Hepatocyte (in vitro differentiated cells): ENCODE data around the gene SERF1A. TPM values are rescaled to one million over a fixed set of nuclear protein-coding genes. Genes with fewer than 3 reads are reported as not detected.
"Not testable (repeated sequence)": the region's sequence is repeated elsewhere in the genome, so short reads cannot be mapped to it uniquely, and the experiment has no call there.

Experiments
- DNase-seq: peaks from one replicate; pipeline ENCODE4 v3.0.0-alpha.2; 2016; ENCODE audit warnings: low spot score
- H2AFZ ChIP-seq: fragments of 200-600 bp; sonication (generic); 2 replicates; pipeline ENCODE4 v1.6.0; 2016; ENCODE audit warnings: antibody characterized with exemption, mild to moderate bottlenecking
- H3K27ac ChIP-seq: fragments of 200-600 bp; sonication (generic); 2 replicates; pipeline ENCODE4 v1.5.1; 2016; ENCODE audit warnings: mild to moderate bottlenecking
- H3K27me3 ChIP-seq: fragments of 200-600 bp; sonication (generic); 2 replicates; pipeline ENCODE4 v1.6.1; 2016
- H3K36me3 ChIP-seq: fragments of 200-600 bp; sonication (generic); replicated peaks from 2 replicates; pipeline ENCODE4 v1.5.1; 2016; ENCODE audit warnings: low read depth; ENCODE audit not compliant: insufficient read depth
- H3K4me1 ChIP-seq: fragments of 200-600 bp; sonication (generic); 2 replicates; pipeline ENCODE4 v1.5.1; 2016; ENCODE audit warnings: mild to moderate bottlenecking, moderate library complexity; ENCODE audit not compliant: insufficient read depth
- H3K4me2 ChIP-seq: fragments of 200-600 bp; sonication (generic); 2 replicates; pipeline ENCODE4 v1.6.0; 2016
- H3K4me3 ChIP-seq: fragments of 200-600 bp; sonication (generic); 2 replicates; pipeline ENCODE4 v1.5.1; 2016; ENCODE audit warnings: mild to moderate bottlenecking
- H3K79me2 ChIP-seq: fragments of 200-600 bp; sonication (generic); 2 replicates; pipeline ENCODE4 v1.6.0; 2017; ENCODE audit warnings: mild to moderate bottlenecking
- H3K9me2 ChIP-seq: fragments of 200-600 bp; sonication (generic); replicated peaks from 2 replicates; pipeline ENCODE4 v1.6.0; 2017; ENCODE audit warnings: mild to moderate bottlenecking; ENCODE audit not compliant: insufficient read depth
- H3K9me3 ChIP-seq: fragments of 200-600 bp; sonication (generic); 2 replicates; pipeline ENCODE4 v1.5.1; 2016; ENCODE audit warnings: low read depth, mild to moderate bottlenecking
- H4K20me1 ChIP-seq: fragments of 200-600 bp; sonication (generic); 2 replicates; pipeline ENCODE4 v1.6.0; 2016; ENCODE audit warnings: mild to moderate bottlenecking; ENCODE audit not compliant: insufficient read depth, poor library complexity, severe bottlenecking
- WGBS: methylation state at CpG from one replicate; pipeline ENCODE4 v1.1.6; 2016; ENCODE audit warnings: low lambda C conversion rate; ENCODE audit errors: missing lambda C conversion rate; 5-methylcytosine and 5-hydroxymethylcytosine counted together
- polyA plus RNA-seq: library from polyadenylated mRNA; unstranded; fragments of >200 nt; fragmentation: Nextera tagmentation; extraction: Ambion mirVana; gene quantifications from 2 replicates; pipeline ENCODE4 v1.2.1, GENCODE V29; 2016
- total RNA-seq: library from RNA; depleted of rRNA; stranded (reverse); fragments of >200 nt; gene quantifications from 2 replicates; pipeline ENCODE4 v1.2.3, GENCODE V29; 2014

The SERF1A gene
- total RNA-seq (10.2 and 17.5 TPM in 2 replicates), polyA plus RNA-seq (12.9 and 20.5 TPM in 2 replicates)

GRCh38 chr5:70900533-70901271 is at the start of gene SERF1A:
Gene SERF1A (plus strand): TSS chr5:70900669. CDS start chr5:70900870, 201 bp downstream.
- H3K9me3 ChIP-seq, H3K27ac ChIP-seq, H3K9me2 ChIP-seq, H3K27me3 ChIP-seq, H3K4me1 ChIP-seq, H3K4me3 ChIP-seq, H2AFZ ChIP-seq, DNase-seq, H3K79me2 ChIP-seq, H3K4me2 ChIP-seq, H3K36me3 ChIP-seq, H4K20me1 ChIP-seq: not testable (repeated sequence)
- no CpG with 5 or more reads among the region's 66 CpGs for WGBS

DNA sequence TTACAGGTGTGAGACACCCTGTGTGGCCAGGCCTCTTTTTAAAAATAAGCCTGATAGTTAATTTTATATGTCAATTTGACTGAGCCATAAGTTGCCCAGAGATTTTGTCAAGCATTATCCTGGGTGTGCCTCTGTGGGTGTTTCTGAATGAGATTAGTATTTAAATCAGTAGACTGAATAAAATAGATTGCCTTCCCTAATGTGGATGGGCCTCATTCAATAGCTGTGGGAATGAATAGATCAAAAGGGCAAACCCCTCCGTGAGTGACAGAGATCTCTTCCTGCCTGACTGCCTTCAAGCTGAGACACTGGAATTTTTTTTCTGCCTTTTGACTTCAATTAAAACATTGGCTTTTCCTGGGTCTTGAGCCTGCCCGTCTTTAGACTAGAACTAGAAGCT is 33.7 kb upstream of the SERF1A start:
- not testable (repeated sequence) for H3K4me1 ChIP-seq, H3K27me3 ChIP-seq, H3K9me2 ChIP-seq, H3K4me2 ChIP-seq, H3K36me3 ChIP-seq, H2AFZ ChIP-seq, DNase-seq, H4K20me1 ChIP-seq, H3K9me3 ChIP-seq, H3K4me3 ChIP-seq, H3K27ac ChIP-seq, H3K79me2 ChIP-seq
- no CpG with 5 or more reads among the region's 2 CpGs for WGBS

- not testable (repeated sequence) for H4K20me1 ChIP-seq, H2AFZ ChIP-seq, DNase-seq, H3K9me3 ChIP-seq, H3K36me3 ChIP-seq, H3K4me1 ChIP-seq, H3K4me3 ChIP-seq, H3K27me3 ChIP-seq, H3K9me2 ChIP-seq, H3K4me2 ChIP-seq, H3K79me2 ChIP-seq, H3K27ac ChIP-seq
- WGBS = no CpG with 5 or more reads among the region's 1 CpG
Measured at GRCh38 chr5:70870626-70871025, 29.8 kb upstream of the SERF1A start.

- H3K36me3 ChIP-seq, H3K79me2 ChIP-seq, H3K4me1 ChIP-seq, H3K27ac ChIP-seq, H3K9me3 ChIP-seq, DNase-seq, H3K9me2 ChIP-seq, H3K27me3 ChIP-seq, H3K4me3 ChIP-seq, H4K20me1 ChIP-seq, H3K4me2 ChIP-seq, H2AFZ ChIP-seq: not testable (repeated sequence)
- WGBS = no CpG with 5 or more reads among the region's 2 CpGs
Measured at GRCh38 chr5:70896076-70896475, 4.4 kb upstream of the SERF1A start.

DNA sequence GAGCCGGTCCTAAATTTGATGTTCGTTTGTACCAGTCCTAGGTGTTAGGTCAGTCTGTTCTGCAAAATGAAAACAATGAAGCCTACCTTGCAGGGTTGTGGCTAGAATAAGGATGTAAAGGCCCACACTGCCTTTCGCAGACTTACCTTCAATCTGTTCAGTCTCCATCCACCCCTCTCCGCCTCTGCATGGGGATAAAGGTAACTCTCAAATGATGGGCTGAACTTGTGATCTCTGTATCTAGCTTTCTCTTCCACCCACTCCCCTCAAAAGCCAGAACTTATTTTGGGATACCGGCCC is 753 bp downstream of the SERF1A start:
- not testable (repeated sequence) for H3K79me2 ChIP-seq, DNase-seq, H3K4me2 ChIP-seq, H3K9me2 ChIP-seq, H3K9me3 ChIP-seq, H3K27ac ChIP-seq, H4K20me1 ChIP-seq, H3K36me3 ChIP-seq, H3K4me3 ChIP-seq, H3K27me3 ChIP-seq, H3K4me1 ChIP-seq, H2AFZ ChIP-seq
- WGBS = no CpG with 5 or more reads among the region's 5 CpGs

DNA sequence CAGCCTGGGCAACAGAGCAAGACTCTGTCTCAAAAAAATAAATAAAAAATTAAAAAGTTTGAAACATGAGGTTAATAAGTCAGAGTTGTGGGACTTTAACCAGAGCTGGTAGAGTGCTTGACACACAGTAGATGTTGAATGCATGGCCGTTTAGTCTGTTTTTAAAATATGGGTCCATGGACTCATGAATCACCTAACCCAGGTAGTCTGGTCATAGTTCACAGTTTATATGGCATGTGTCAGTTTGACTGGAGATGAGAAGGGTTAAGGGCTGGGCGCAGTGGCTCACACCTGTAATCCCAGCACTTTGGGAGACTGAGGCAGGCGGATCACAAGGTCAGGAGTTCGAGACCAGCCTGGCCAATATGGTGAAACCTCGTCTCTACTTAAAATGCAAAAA is 6.2 kb downstream of the SERF1A start:
- not testable (repeated sequence) for H3K36me3 ChIP-seq, H3K4me3 ChIP-seq, DNase-seq, H4K20me1 ChIP-seq, H3K27me3 ChIP-seq, H3K27ac ChIP-seq, H3K9me2 ChIP-seq, H3K9me3 ChIP-seq, H2AFZ ChIP-seq, H3K4me1 ChIP-seq, H3K79me2 ChIP-seq, H3K4me2 ChIP-seq
- WGBS = no CpG with 5 or more reads among the region's 5 CpGs

GRCh38 chr5:70916829-70917228 is 16.4 kb downstream of the SERF1A start:
- H3K9me2 ChIP-seq, H3K36me3 ChIP-seq, H2AFZ ChIP-seq, H3K79me2 ChIP-seq, H3K4me2 ChIP-seq, DNase-seq, H3K4me3 ChIP-seq, H3K4me1 ChIP-seq, H3K27ac ChIP-seq, H3K27me3 ChIP-seq, H3K9me3 ChIP-seq, H4K20me1 ChIP-seq: not testable (repeated sequence)

- WGBS = no CpG with 5 or more reads among the region's 16 CpGs
- not testable (repeated sequence) for H3K27me3 ChIP-seq, H3K27ac ChIP-seq, H3K79me2 ChIP-seq, H3K4me2 ChIP-seq, DNase-seq, H2AFZ ChIP-seq, H3K4me1 ChIP-seq, H4K20me1 ChIP-seq, H3K4me3 ChIP-seq, H3K9me2 ChIP-seq, H3K36me3 ChIP-seq, H3K9me3 ChIP-seq
Measured at GRCh38 chr5:70925211-70925562, 24.7 kb downstream of the SERF1A start.

DNA sequence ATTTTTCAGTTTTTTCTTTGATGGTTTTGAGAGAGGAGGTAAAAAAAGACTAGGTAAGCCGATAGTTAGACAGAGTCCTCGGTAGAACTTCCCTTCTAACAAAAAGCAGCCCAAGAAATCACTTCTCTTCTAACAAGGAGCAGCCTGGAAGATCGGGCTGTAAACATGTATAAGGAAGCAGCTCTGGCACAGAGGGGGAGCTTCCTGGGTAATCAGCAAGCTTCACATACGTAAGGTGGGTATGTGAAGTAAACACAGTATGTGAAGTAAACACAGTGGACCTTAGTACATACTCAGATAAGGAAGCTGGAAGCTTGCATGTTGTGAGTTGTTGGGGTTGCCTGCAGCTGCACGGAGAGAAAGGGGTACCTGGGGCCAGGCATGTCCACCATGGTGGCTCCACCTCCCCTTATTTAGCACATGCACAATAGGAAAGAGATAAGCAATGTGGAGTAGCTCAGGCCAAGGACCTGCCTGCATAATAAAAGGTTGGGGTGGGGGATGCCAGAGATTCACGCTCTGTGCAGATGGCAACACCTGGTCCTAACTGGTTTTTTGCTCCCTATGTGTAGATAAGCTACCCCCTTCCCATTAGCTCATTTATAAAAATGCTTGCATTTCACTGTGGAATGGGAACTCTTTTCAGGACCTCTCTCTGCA is 31.4 kb downstream of the SERF1A start:
- not testable (repeated sequence) for H3K9me3 ChIP-seq, H3K79me2 ChIP-seq, H3K4me2 ChIP-seq, H3K9me2 ChIP-seq, H3K36me3 ChIP-seq, H2AFZ ChIP-seq, H3K4me1 ChIP-seq, H4K20me1 ChIP-seq, H3K27me3 ChIP-seq, DNase-seq, H3K27ac ChIP-seq, H3K4me3 ChIP-seq
- no CpG with 5 or more reads among the region's 6 CpGs for whole genome bisulfite sequencing
